Mesenchymal stem cell (in vitro differentiated cells and primary cell): ENCODE data around the gene MED27.

ENCODE experiments used
- DNase-seq: peaks from one replicate; pipeline ENCODE4 v3.0.0-alpha.2; 2013
- H2AFZ ChIP-seq: one replicate; pipeline ENCODE4 v1.6.1; 2013; ENCODE audit warnings: low read depth, mild to moderate bottlenecking, control low read depth, inconsistent platforms, low read length, moderate library complexity
- H2AK5ac ChIP-seq: 2 replicates; pipeline ENCODE4 v1.6.1; 2013; ENCODE audit warnings: low read length, moderate library complexity, mild to moderate bottlenecking, inconsistent platforms; ENCODE audit not compliant: severe bottlenecking
- H2BK120ac ChIP-seq: one replicate; pipeline ENCODE4 v1.6.1; 2013; ENCODE audit warnings: low read depth, mild to moderate bottlenecking, inconsistent platforms, low read length, moderate library complexity
- H2BK12ac ChIP-seq, 2 experiments: one replicate each; pipeline ENCODE4 v1.6.1; 2013; ENCODE audit warnings: inconsistent platforms in 2 of 2, low read length in 2 of 2, mild to moderate bottlenecking in 2 of 2, moderate library complexity in 2 of 2, control low read depth in 1 of 2
- H2BK15ac ChIP-seq: one replicate; pipeline ENCODE4 v1.6.1; 2013; ENCODE audit warnings: mild to moderate bottlenecking, low read depth, inconsistent platforms; ENCODE audit not compliant: poor library complexity, severe bottlenecking
- H2BK5ac ChIP-seq: 2 replicates; pipeline ENCODE4 v1.6.1; 2013; ENCODE audit warnings: low read depth, mild to moderate bottlenecking, low read length, control low read depth, inconsistent platforms; ENCODE audit not compliant: poor library complexity, severe bottlenecking
- H3K14ac ChIP-seq, 2 experiments: one replicate each; pipeline ENCODE4 v1.6.1; 2013; ENCODE audit warnings: inconsistent platforms in 2 of 2, low read length in 2 of 2, control low read depth in 1 of 2, mild to moderate bottlenecking in 1 of 2, moderate library complexity in 1 of 2
- H3K18ac ChIP-seq, 2 experiments: one replicate each; pipeline ENCODE4 v1.6.1; 2013; ENCODE audit warnings: inconsistent platforms in 2 of 2, low read length in 2 of 2, control low read depth in 1 of 2, low read depth in 1 of 2, mild to moderate bottlenecking in 1 of 2
- H3K23ac ChIP-seq, 2 experiments: one replicate each; pipeline ENCODE4 v1.6.1; 2013; ENCODE audit warnings: inconsistent platforms in 2 of 2, low read length in 2 of 2, mild to moderate bottlenecking in 2 of 2, moderate library complexity in 2 of 2, control low read depth in 1 of 2
- H3K27ac ChIP-seq: 2 replicates; pipeline ENCODE4 v1.5.1; 2013; ENCODE audit warnings: mild to moderate bottlenecking, moderate library complexity, low read length, control low read depth, inconsistent platforms; ENCODE audit not compliant: poor library complexity, severe bottlenecking
- H3K27me3 ChIP-seq, 2 experiments: 2 replicates each; pipeline versions ENCODE4 v1.6.1 to v1.7.0; 2013; ENCODE audit warnings: low read length in 2 of 2, mild to moderate bottlenecking in 2 of 2, moderate library complexity in 2 of 2, control low read depth in 1 of 2, inconsistent platforms in 1 of 2; ENCODE audit not compliant: control insufficient read depth in 1 of 2, insufficient read depth in 1 of 2
- H3K36me3 ChIP-seq, 2 experiments: 2 replicates each; pipeline versions ENCODE4 v1.6.1 to v1.7.0; 2013; ENCODE audit warnings: low read length in 2 of 2, control low read depth in 1 of 2, inconsistent platforms in 1 of 2, low read depth in 1 of 2, mild to moderate bottlenecking in 1 of 2; ENCODE audit not compliant: insufficient read depth in 2 of 2, control insufficient read depth in 1 of 2
- H3K4ac ChIP-seq, 2 experiments: one replicate each; pipeline ENCODE4 v1.6.1; 2013; ENCODE audit warnings: inconsistent platforms in 2 of 2, low read length in 2 of 2, mild to moderate bottlenecking in 2 of 2, moderate library complexity in 2 of 2, control low read depth in 1 of 2, low read depth in 1 of 2
- H3K4me1 ChIP-seq: 2 replicates; pipeline ENCODE4 v1.6.1; 2013; ENCODE audit warnings: low read depth, low read length, control low read depth; ENCODE audit not compliant: control insufficient read depth, insufficient read depth
- H3K4me2 ChIP-seq: 2 replicates; pipeline ENCODE4 v1.6.1; 2013; ENCODE audit warnings: low read length, mild to moderate bottlenecking, inconsistent platforms; ENCODE audit not compliant: poor library complexity, severe bottlenecking
- H3K4me3 ChIP-seq, 2 experiments: 2 replicates each; pipeline versions ENCODE4 v1.5.1 to v1.7.0; 2013; ENCODE audit warnings: low read length in 2 of 2, mild to moderate bottlenecking in 2 of 2, control low read depth in 1 of 2, low read depth in 1 of 2; ENCODE audit not compliant: insufficient read depth in 1 of 2
- H3K79me1 ChIP-seq: replicated peaks from 2 replicates; pipeline ENCODE4 v1.6.1; 2013; ENCODE audit warnings: mild to moderate bottlenecking, control low read depth, low read length, inconsistent platforms; ENCODE audit not compliant: poor library complexity, severe bottlenecking
- H3K9ac ChIP-seq: 2 replicates; pipeline ENCODE4 v1.7.0; 2013; ENCODE audit warnings: mild to moderate bottlenecking, low read length, moderate library complexity
- H3K9me3 ChIP-seq: 2 replicates; pipeline ENCODE4 v1.7.0; 2013; ENCODE audit warnings: mild to moderate bottlenecking, low read length; ENCODE audit not compliant: control insufficient read depth
- H4K8ac ChIP-seq: one replicate; pipeline ENCODE4 v1.6.1; 2013; ENCODE audit warnings: inconsistent platforms, mild to moderate bottlenecking, low read length, moderate library complexity
- H4K91ac ChIP-seq: one replicate; pipeline ENCODE4 v1.6.1; 2013; ENCODE audit warnings: mild to moderate bottlenecking, low read length, inconsistent platforms
- WGBS: methylation state at CpG from one replicate; pipeline ENCODE4 v1.1.7; 2013; ENCODE audit warnings: mixed read lengths; 5-methylcytosine and 5-hydroxymethylcytosine counted together

Gene MED27

DNA sequence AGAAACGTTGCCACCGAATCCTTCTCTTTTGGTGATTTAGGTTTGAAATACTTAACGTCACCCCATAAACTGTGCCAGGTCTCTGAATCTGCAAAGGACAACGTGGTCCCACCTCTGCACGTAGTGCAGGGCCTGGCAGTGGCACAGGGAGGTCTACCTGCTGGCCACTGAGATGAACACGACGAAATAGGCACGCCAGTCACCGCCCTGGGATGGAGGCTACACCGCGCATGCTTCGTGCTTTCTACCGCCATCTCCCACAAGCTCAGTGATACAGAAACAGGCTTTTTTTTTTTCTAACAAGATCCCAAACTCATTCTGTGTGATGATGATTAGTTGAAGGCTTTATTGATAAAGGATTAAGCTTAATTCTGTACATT, 199.8 kb downstream of the MED27 start:
- H3K27ac ChIP-seq: no peak overlapping the region
- H3K4me3 ChIP-seq: no peak overlapping the region
- no peaks in the 10 kb centered on the region for H3K9me3 ChIP-seq
- H2BK15ac ChIP-seq: no peak overlapping the region
- no peak overlapping the region for H3K23ac ChIP-seq
- H3K4me2 ChIP-seq: no peak overlapping the region
- H3K4me1 ChIP-seq: peaks cover 2% of the 10 kb centered on the region
- no peak overlapping the region for H3K14ac ChIP-seq
- H3K18ac ChIP-seq: no peak overlapping the region
- H4K8ac ChIP-seq: no peak overlapping the region
- H4K91ac ChIP-seq: no peak overlapping the region
- peaks cover 18 to 22% of the 10 kb centered on the region in 2 experiments for H3K36me3 ChIP-seq
- H2AK5ac ChIP-seq: no peak overlapping the region
- H3K9ac ChIP-seq: no peak overlapping the region
- H3K79me1 ChIP-seq: peaks cover 7% of the 10 kb centered on the region
- H2BK5ac ChIP-seq: no peak overlapping the region
- no peak overlapping the region for H2AFZ ChIP-seq
- no peaks in the 10 kb centered on the region for H3K27me3 ChIP-seq
- 96% methylated on average over 5 of the region's 13 CpGs for WGBS
- H2BK120ac ChIP-seq: no peak overlapping the region
- DNase-seq: no peak
- H2BK12ac ChIP-seq: no peak overlapping the region
- no peak overlapping the region for H3K4ac ChIP-seq

DNA sequence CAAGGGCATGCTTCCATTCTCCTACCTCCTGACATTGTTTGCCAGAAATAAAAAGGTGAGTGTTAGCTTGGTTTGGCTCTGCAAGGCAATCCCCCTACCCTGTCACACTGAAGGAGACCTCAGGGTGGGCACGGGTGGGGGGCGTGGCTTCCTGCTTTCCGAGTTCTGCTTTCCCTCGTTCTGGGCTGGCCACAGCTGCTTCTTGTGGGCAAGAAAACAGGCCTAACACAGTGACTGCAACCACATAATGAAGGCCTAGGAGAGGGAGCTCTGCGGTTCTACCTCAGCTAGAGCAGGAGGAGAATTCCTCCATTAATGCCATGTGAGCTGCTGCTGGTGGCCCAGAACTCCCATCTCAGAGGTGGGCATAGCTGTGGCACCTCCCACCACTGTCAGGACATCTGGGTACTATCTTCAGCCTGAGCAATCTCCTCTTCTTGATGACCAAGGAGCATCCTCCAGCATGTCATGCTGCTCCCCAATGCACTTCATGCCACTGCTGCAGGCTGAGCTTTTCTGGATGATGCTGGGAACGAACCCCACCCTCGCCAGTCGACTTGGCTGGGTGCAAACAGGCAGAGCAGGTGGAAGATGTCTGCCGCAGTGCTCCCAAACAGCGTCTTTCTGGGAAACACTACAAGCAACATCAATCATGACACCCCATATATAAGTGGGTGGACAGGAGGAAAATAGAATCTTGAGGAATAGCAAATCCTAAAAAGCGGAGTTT, 200.3 kb downstream of the MED27 start:
- no peak overlapping the region for H3K27ac ChIP-seq
- DNase-seq: no peak
- WGBS: 97% methylated on average over 8 of the region's 11 CpGs

DNA sequence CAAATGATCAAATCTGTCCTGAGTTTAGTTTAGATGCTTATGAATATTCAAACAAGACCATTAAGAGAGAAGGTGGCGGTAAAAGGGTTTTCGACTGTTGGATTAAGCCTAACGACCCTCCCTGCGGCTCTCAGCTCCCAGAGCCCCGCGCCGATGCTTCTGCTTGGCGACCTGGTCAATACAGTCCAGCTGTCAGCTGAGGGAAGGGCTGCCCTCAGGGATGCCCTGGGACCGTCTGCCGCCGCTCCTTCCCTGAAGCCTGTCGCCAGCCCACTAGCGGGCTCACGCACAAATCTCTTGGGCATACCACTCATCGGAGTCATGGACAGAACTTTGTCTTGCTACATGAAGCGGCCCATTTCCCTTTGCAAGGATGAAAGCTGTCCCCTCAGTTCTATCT, 203.2 kb downstream of the MED27 start:
- no peak overlapping the region for H2BK15ac ChIP-seq
- 95% methylated on average over 16 of the region's 16 CpGs for WGBS
- H3K9ac ChIP-seq: no peak overlapping the region
- H3K27me3 ChIP-seq: no peaks in the 10 kb centered on the region
- H2AK5ac ChIP-seq: no peak overlapping the region
- no peak overlapping the region for H3K27ac ChIP-seq
- H3K18ac ChIP-seq: no peak overlapping the region
- no peak overlapping the region for H4K91ac ChIP-seq
- no peak overlapping the region for H4K8ac ChIP-seq
- H3K79me1 ChIP-seq: peaks cover 3% of the 10 kb centered on the region
- no peak for DNase-seq
- H3K4ac ChIP-seq: no peak overlapping the region
- H3K14ac ChIP-seq: no peak overlapping the region
- no peak overlapping the region for H2BK12ac ChIP-seq
- no peak overlapping the region for H3K4me3 ChIP-seq
- H3K9me3 ChIP-seq: no peaks in the 10 kb centered on the region
- no peak overlapping the region for H3K23ac ChIP-seq
- peaks cover 2% of the 10 kb centered on the region for H3K4me1 ChIP-seq
- H2BK120ac ChIP-seq: no peak overlapping the region
- H2AFZ ChIP-seq: no peak overlapping the region
- no peak overlapping the region for H2BK5ac ChIP-seq
- peaks cover 11 to 31% of the 10 kb centered on the region in 2 experiments for H3K36me3 ChIP-seq
- no peak overlapping the region for H3K4me2 ChIP-seq

More for the DNA sequence above, 200.3 kb downstream of the MED27 start:
- Histone ChIP-seq H3K27me3 (no peaks in the 10 kb centered on the region), H3K9me3 (no peaks in the 10 kb centered on the region), H3K4me2 (no peak overlapping the region), H3K18ac (no peak overlapping the region), H2AFZ (no peak overlapping the region), H3K79me1 (peaks cover 6% of the 10 kb centered on the region), H4K91ac (no peak overlapping the region), H2BK120ac (no peak overlapping the region), H2BK12ac (no peak overlapping the region), H2BK5ac (no peak overlapping the region), H3K4me1 (peaks cover 2% of the 10 kb centered on the region), H3K14ac (no peak overlapping the region), H3K4me3 (no peak overlapping the region), H3K36me3 (peaks cover 18 to 22% of the 10 kb centered on the region in 2 experiments), H3K4ac (no peak overlapping the region), H2AK5ac (no peak overlapping the region), H2BK15ac (no peak overlapping the region), H4K8ac (no peak overlapping the region), H3K9ac (no peak overlapping the region), H3K23ac (no peak overlapping the region)

DNA sequence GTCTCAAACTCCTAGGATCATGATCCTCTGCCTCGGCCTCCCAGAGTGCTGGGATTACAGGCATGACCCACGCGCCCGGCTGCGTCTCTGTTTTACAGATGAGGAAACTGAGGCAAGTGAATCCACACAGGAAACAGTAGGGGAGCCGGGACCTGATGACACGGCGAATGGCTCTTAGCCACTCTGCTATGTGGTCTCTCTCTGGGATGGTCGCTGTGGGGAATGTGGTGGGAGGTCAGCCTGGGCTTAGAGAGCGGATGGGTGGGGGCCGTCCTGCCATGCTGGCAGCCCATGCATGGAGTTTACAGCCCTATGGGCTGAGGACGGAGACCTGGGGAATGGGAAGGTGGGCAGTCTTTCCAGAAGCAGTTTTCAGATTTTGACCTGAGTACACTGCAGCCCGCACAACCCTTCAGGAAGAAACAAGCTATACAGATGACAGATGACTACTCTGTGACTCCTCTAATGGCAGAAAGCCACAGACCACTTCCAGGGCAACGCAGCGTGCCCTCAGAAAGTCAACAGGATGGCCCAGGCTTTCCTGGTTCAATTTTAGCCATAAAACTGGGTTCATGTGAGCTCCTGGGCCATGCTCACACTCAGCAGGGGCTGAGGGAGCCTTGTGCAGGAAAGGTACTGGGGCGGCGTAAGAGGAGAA, 203.7 kb downstream of the MED27 start:
- Histone ChIP-seq H3K27me3 (no peaks in the 10 kb centered on the region), H3K18ac (no peak overlapping the region), H3K4me2 (no peak overlapping the region), H2AK5ac (no peak overlapping the region), H3K9me3 (no peaks in the 10 kb centered on the region), H2BK5ac (no peak overlapping the region), H4K91ac (no peak overlapping the region), H3K9ac (no peak overlapping the region), H3K4ac (no peak overlapping the region), H3K36me3 (peaks cover 11 to 32% of the 10 kb centered on the region in 2 experiments), H4K8ac (no peak overlapping the region), H2BK15ac (no peak overlapping the region), H3K27ac (no peak overlapping the region), H3K14ac (peak overlapping the region in 1 of 2 experiments; percentile 41), H2AFZ (no peak overlapping the region), H2BK120ac (no peak overlapping the region), H3K79me1 (peaks cover 3% of the 10 kb centered on the region), H2BK12ac (no peak overlapping the region), H3K4me3 (no peak overlapping the region), H3K23ac (no peak overlapping the region), H3K4me1 (peaks cover 2% of the 10 kb centered on the region)
- no peak for DNase-seq
- WGBS: 92% methylated on average over 16 of the region's 17 CpGs
